SK-N-SH treated with all-trans-retinoic acid at 6 μM for 48 hours (cell line): ENCODE results near the gene CCDC137.
A peak's percentile ranks its signal among the peaks of the same experiment; 100 is the strongest.

Experiments
- ATAC-seq: fragments of 200-7000 bp; cut with Tn5 transposase; 3 replicates; pipeline ENCODE4 v1.9.1; 2020; ENCODE audit warnings: mild to moderate bottlenecking, moderate library complexity
- ARNTL ChIP-seq: fragments of 450-650 bp; formaldehyde crosslinking; IDR thresholded peaks from 2 replicates; pipeline ENCODE4 v1.5.0; 2020; ENCODE audit warnings: low read depth, mild to moderate bottlenecking, moderate library complexity, borderline replicate concordance
- BACH2 ChIP-seq: fragments of 250-450 bp; sonication (Bioruptor Pico); IDR thresholded peaks from 2 replicates; pipeline ENCODE4 v1.9.0; 2021; ENCODE audit warnings: mild to moderate bottlenecking, borderline replicate concordance
- CREB5 ChIP-seq: fragments of 250-450 bp; sonication (Bioruptor Pico); IDR thresholded peaks from 2 replicates; pipeline ENCODE4 v1.5.1; 2020; ENCODE audit warnings: low read depth, mild to moderate bottlenecking, moderate library complexity
- CSDC2 ChIP-seq: fragments of 250-450 bp; sonication (Bioruptor Pico); IDR thresholded peaks from 2 replicates; pipeline ENCODE4 v1.5.0; 2020; ENCODE audit warnings: mild to moderate bottlenecking, moderate library complexity
- CSRNP3 ChIP-seq: fragments of 250-450 bp; sonication (Bioruptor Pico); IDR thresholded peaks from 2 replicates; pipeline ENCODE4 v1.5.1; 2021; ENCODE audit warnings: mild to moderate bottlenecking, moderate library complexity
- ESRRG ChIP-seq: fragments of 250-450 bp; sonication (Bioruptor Pico); IDR thresholded peaks from 2 replicates; pipeline ENCODE4 v1.6.1; 2021; ENCODE audit warnings: mild to moderate bottlenecking
- GLIS3 ChIP-seq: fragments of 250-450 bp; sonication (Bioruptor Pico); IDR thresholded peaks from 2 replicates; pipeline ENCODE4 v1.5.0; 2020; ENCODE audit warnings: mild to moderate bottlenecking, moderate library complexity
- ISL1 ChIP-seq: fragments of 250-450 bp; sonication (Bioruptor Pico); IDR thresholded peaks from 2 replicates; pipeline ENCODE4 v2.1.2; 2022; ENCODE audit warnings: mild to moderate bottlenecking, moderate library complexity
- OSR1 ChIP-seq: fragments of 250-450 bp; sonication (Bioruptor Pico); IDR thresholded peaks from 2 replicates; pipeline ENCODE4 v1.8.0; 2022; ENCODE audit warnings: moderate library complexity, mild to moderate bottlenecking, inconsistent platforms
- PATZ1 ChIP-seq: fragments of 250-450 bp; sonication (Bioruptor Pico); IDR thresholded peaks from 2 replicates; pipeline ENCODE4 v1.8.0; 2020; ENCODE audit warnings: mild to moderate bottlenecking, moderate library complexity, borderline replicate concordance
- PPARA ChIP-seq: fragments of 250-450 bp; sonication (Bioruptor Pico); IDR thresholded peaks from 2 replicates; pipeline ENCODE4 v1.5.0; 2020; ENCODE audit warnings: mild to moderate bottlenecking, borderline replicate concordance
- RARB ChIP-seq: fragments of 250-450 bp; sonication (Bioruptor Pico); IDR thresholded peaks from 2 replicates; pipeline ENCODE4 v1.8.0; 2021; ENCODE audit warnings: mild to moderate bottlenecking, moderate library complexity
- TCF4 ChIP-seq: fragments of 250-450 bp; sonication (Bioruptor Pico); IDR thresholded peaks from 2 replicates; pipeline ENCODE4 v1.8.0; 2021; ENCODE audit warnings: mild to moderate bottlenecking, moderate library complexity, borderline replicate concordance
- TOX ChIP-seq: fragments of 250-450 bp; sonication (Bioruptor Pico); IDR thresholded peaks from 2 replicates; pipeline ENCODE4 v1.8.0; 2021; ENCODE audit warnings: mild to moderate bottlenecking, moderate library complexity, borderline replicate concordance
- TSHZ2 ChIP-seq: fragments of 250-450 bp; sonication (Bioruptor Pico); IDR thresholded peaks from 2 replicates; pipeline ENCODE4 v1.5.0; 2020; ENCODE audit warnings: mild to moderate bottlenecking, moderate library complexity
- ZC3H10 ChIP-seq: fragments of 250-450 bp; sonication (Bioruptor Pico); IDR thresholded peaks from 2 replicates; pipeline ENCODE4 v1.5.1; 2021; ENCODE audit warnings: mild to moderate bottlenecking, moderate library complexity
- ZFP3 ChIP-seq: fragments of 250-450 bp; sonication (Bioruptor Pico); IDR thresholded peaks from 2 replicates; pipeline ENCODE4 v1.5.0; 2020; ENCODE audit warnings: mild to moderate bottlenecking, moderate library complexity
- ZFP30 ChIP-seq: fragments of 450-650 bp; formaldehyde crosslinking; IDR thresholded peaks from 2 replicates; pipeline ENCODE4 v1.5.0; 2022; ENCODE audit warnings: mild to moderate bottlenecking, moderate library complexity
- ZNF565 ChIP-seq: fragments of 450-650 bp; formaldehyde crosslinking; conservative IDR thresholded peaks from 2 replicates; pipeline ENCODE4 v1.5.0; 2020; ENCODE audit warnings: low read depth, mild to moderate bottlenecking, moderate library complexity
- ZNF70 ChIP-seq: fragments of 450-650 bp; formaldehyde crosslinking; IDR thresholded peaks from 2 replicates; pipeline ENCODE4 v1.5.0; 2020; ENCODE audit warnings: mild to moderate bottlenecking, moderate library complexity
- ZNF8 ChIP-seq: fragments of 450-650 bp; formaldehyde crosslinking; IDR thresholded peaks from 2 replicates; pipeline ENCODE4 v1.5.0; 2020; ENCODE audit warnings: mild to moderate bottlenecking, moderate library complexity

CCDC137 gene

GRCh38 chr17:81691608-81692007 lies 25.1 kb downstream of the CCDC137 start (continued):
- TF ChIP-seq PPARA (CRISPR knock-in tag) (no peak), BACH2 (CRISPR knock-in tag) (no peak), ZC3H10 (no peak), CSDC2 (CRISPR knock-in tag) (no peak), ZFP3 (no peak), GLIS3 (CRISPR knock-in tag) (no peak), ZNF565 (CRISPR knock-in tag) (no peak), ARNTL (CRISPR knock-in tag) (no peak), ZFP30 (CRISPR knock-in tag) (no peak)
- TF ChIP-seq, all 23 proteins: peak for 0

- TF ChIP-seq ESRRG, result no peak
- TF ChIP-seq CSRNP3, result no peak
- TF ChIP-seq ZNF8, result no peak
- TF ChIP-seq TOX (CRISPR knock-in tag), result no peak
- no peak for TF ChIP-seq PATZ1 (CRISPR knock-in tag)
- no peak for TF ChIP-seq TCF4
- no peak for TF ChIP-seq CSDC2 (CRISPR knock-in tag)
- no peak for TF ChIP-seq ZFP3
- TF ChIP-seq ZFP30 (CRISPR knock-in tag), result no peak
- TF ChIP-seq TSHZ2, result no peak
- TF ChIP-seq, all 23 proteins: peak for 0
- ATAC-seq, result peak; percentile 3; the same call in 1 of the 3 replicates
These were observed 27.1 kb downstream of the CCDC137 start for GRCh38 chr17:81693509-81694210.

GRCh38 chr17:81694810-81695209 lies 28.3 kb downstream of the CCDC137 start:
- ATAC-seq, result no peak
- TF ChIP-seq BACH2 (CRISPR knock-in tag), result no peak
- TF ChIP-seq ISL1 (CRISPR knock-in tag), result no peak
- TF ChIP-seq ZNF70 (CRISPR knock-in tag), result no peak
- no peak for TF ChIP-seq TOX (CRISPR knock-in tag)
- no peak for TF ChIP-seq GLIS3 (CRISPR knock-in tag)
- no peak for TF ChIP-seq ARNTL (CRISPR knock-in tag)
- TF ChIP-seq OSR1 (CRISPR knock-in tag), result no peak
- TF ChIP-seq ESRRG, result no peak
- TF ChIP-seq TSHZ2, result no peak
- TF ChIP-seq ZNF565 (CRISPR knock-in tag), result no peak
- TF ChIP-seq, all 23 proteins: peak for 0

- TF ChIP-seq ZNF565 (CRISPR knock-in tag) (no peak), CREB5 (CRISPR knock-in tag) (no peak), TSHZ2 (no peak), BACH2 (CRISPR knock-in tag) (no peak), RARB (CRISPR knock-in tag) (no peak)
- no peak; the same call in 2 of the 3 replicates for ATAC-seq
These were observed 28.7 kb downstream of the CCDC137 start for GRCh38 chr17:81695211-81695610.
